GM12875 (cell line): Measurements from ENCODE around the gene OR11L1.

Source experiments
- H3K4me3 ChIP-seq: one replicate; pipeline ENCODE4 v1.5.1; 2011; ENCODE audit warnings: low read depth, low read length, control low read depth
- CTCF ChIP-seq: IDR thresholded peaks from 2 replicates; pipeline ENCODE4 v1.5.1; 2011; ENCODE audit warnings: low read depth, mild to moderate bottlenecking, control low read depth, inconsistent platforms, low read length, moderate library complexity, borderline replicate concordance; ENCODE audit not compliant: insufficient read depth

OR11L1 gene

DNA sequence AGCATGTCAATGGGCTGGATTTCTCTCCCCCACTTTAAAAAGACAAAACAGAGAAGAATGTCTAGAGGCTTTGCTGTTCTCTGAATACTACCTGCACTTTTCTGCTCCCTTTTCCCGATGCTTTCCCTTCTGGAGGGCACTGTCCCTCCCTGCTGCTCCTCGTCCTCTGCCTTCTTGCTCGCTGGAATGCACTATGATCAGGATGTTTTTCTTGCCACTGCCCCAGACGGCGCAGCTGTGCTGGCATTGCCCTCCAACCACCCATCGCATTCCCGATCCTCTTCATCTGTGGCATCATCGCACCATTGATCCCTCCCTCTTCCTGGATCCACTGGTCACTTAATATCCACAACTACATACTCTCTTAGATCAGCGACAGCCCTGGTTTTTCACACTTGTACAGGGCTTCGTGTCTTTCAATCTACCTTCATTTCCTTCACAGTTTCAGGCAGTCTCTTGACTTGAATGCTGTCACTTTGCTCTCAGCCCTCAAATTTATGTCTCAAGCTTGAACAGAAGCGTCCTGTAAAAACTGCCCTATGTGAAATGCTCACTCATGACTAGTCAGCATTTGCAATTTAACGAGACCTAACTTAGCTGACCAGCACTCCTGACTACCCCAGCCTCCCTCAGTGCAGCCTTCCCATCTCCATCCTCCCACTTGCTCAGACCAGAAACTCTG lies 3.5 kb upstream of the OR11L1 start:
- H3K4me3 ChIP-seq = no peak overlapping the region
- no peak for TF ChIP-seq CTCF

- H3K4me3 ChIP-seq = no peak overlapping the region
- TF ChIP-seq CTCF = no peak
Observed at GRCh38 chr1:247843411-247843810, 1.7 kb upstream of the OR11L1 start.

GRCh38 chr1:247840818-247841217 lies 878 bp downstream of the OR11L1 start:
- H3K4me3 ChIP-seq = no peak overlapping the region
- no peak for TF ChIP-seq CTCF

GRCh38 chr1:247833601-247834000 lies 8.1 kb downstream of the OR11L1 start:
- TF ChIP-seq CTCF = no peak
- H3K4me3 ChIP-seq = no peak overlapping the region

GRCh38 chr1:247829656-247830055 lies 12.0 kb downstream of the OR11L1 start:
- H3K4me3 ChIP-seq = no peak overlapping the region
- no peak for TF ChIP-seq CTCF

DNA sequence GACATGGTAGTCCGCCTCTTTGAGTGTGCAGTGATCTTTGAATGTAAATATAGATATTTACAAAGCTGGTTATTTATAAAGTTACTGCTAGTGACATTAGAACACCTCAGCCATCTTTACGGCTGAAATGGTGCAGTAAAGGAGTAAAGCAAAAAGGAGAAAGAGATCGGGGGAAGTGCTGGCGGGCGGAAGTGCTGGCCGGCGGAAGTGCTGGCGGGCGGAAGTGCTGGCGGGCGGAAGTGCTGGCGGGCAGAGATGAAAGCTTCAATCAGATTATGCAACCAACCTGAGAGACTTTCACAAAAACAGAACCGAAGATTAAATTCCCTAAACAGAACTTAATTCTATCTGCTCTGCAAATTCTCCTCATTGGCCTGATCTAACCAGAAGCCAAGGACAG lies 16.3 kb downstream of the OR11L1 start:
- no peak overlapping the region for H3K4me3 ChIP-seq
- no peak for TF ChIP-seq CTCF

DNA sequence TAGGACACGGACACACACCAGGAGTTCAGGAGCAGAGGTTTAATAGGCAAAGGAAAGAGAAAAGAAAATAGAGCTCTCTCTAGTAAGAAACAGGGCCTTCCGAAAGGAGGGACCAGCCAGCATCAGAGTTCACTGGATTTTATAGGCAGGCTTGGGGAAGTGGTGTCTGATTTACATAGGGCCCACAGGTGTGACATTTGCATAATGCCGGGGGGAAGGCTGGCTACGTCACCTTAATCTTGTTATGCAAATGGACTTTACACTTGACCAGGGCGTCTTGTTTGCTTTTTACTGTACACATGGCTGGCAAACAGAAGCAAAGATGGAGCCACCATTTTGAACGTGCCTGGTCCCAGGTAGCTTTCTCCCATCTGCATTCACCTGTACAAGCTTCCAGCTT lies 17.7 kb downstream of the OR11L1 start, which contains the start of gene OR14A16:
OR14A16 (minus strand) TSS at position 97 of the 400 bp plus-strand sequence. CDS start 8,390 bp downstream, outside the sequence.
- no peak within 1 kb of the TSS for H3K4me3 ChIP-seq
- TF ChIP-seq CTCF = no peak
